Chondrocyte (in vitro differentiated cells): Measurements from ENCODE around the gene RPUSD1. TPM values are rescaled to one million over a fixed set of nuclear protein-coding genes. Genes with fewer than 3 reads are reported as not detected.

Experiments used
- DNase-seq: peaks from one replicate; pipeline ENCODE4 v3.0.0; 2021; ENCODE audit warnings: mixed read lengths, low spot score
- H3K27ac Mint-ChIP-seq: one replicate; pipeline ENCODE4 v1.8.0; 2021; ENCODE audit warnings: mild to moderate bottlenecking, moderate library complexity, mixed read lengths; ENCODE audit not compliant: unreplicated experiment
- H3K27me3 Mint-ChIP-seq: 2 replicates; pipeline ENCODE4 v1.8.0; 2021; ENCODE audit warnings: low read depth, mixed read lengths
- H3K36me3 Mint-ChIP-seq: 2 replicates; pipeline ENCODE4 v1.8.0; 2021; ENCODE audit warnings: low read depth, mixed read lengths
- H3K4me1 Mint-ChIP-seq: 2 replicates; pipeline ENCODE4 v1.8.0; 2021; ENCODE audit warnings: low read depth, mild to moderate bottlenecking, mixed read lengths
- H3K4me3 Mint-ChIP-seq: one replicate; pipeline ENCODE4 v1.8.0; 2021; ENCODE audit warnings: mild to moderate bottlenecking, moderate library complexity, mixed read lengths; ENCODE audit not compliant: unreplicated experiment
- H3K9me3 Mint-ChIP-seq: 2 replicates; pipeline ENCODE4 v1.8.0; 2021; ENCODE audit warnings: low read depth, mixed read lengths
- CTCF ChIP-seq: fragments of 200-600 bp; sonication (generic); IDR thresholded peaks from 2 replicates; pipeline ENCODE4 v1.5.0; 2021; ENCODE audit warnings: antibody characterized with exemption, mild to moderate bottlenecking, moderate library complexity
- total RNA-seq: library from RNA; stranded (reverse); gene quantifications from 3 replicates; pipeline ENCODE4 v1.2.1, GENCODE V29; 2021

Gene RPUSD1
- total RNA-seq, 1 donor from 2014 or later, result 19.6 TPM

DNA sequence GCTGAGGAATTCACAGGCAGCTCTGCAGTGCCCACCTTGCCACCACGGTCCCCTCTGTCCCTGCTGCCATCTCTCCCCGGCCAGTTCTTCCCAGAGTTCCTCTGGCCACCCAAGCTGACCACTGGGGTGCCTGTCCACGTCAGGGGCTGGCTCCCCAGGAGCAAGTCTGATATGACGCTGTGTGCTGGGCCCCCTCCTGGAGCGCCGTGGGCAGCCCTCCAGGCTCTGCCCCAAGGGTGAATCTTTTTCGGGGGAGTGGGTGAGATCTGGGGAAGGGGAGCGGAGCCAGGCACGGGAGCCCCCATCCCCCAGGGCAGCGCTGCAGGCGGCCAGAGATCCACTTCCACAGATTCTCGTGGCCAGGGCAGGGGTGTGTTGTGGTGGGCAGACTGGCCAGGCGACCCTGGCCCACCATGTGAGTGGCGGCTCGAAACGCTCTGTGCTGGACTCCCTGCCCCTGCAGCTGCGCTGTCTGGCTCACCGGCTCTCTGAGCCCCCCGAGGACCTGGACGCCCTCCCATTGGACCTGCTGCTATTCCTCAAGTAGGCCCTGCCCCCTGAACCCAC lies 23.9 kb downstream of the RPUSD1 start:
- no peak overlapping the region for H3K27ac Mint-ChIP-seq
- H3K4me3 Mint-ChIP-seq, result no peak overlapping the region
- H3K27me3 Mint-ChIP-seq, result peaks cover 1% of the 10 kb centered on the region
- no peaks in the 10 kb centered on the region for H3K9me3 Mint-ChIP-seq
- H3K36me3 Mint-ChIP-seq, result no peaks in the 10 kb centered on the region
- TF ChIP-seq CTCF, result no peak
- no peak for DNase-seq
- H3K4me1 Mint-ChIP-seq, result no peaks in the 10 kb centered on the region

DNA sequence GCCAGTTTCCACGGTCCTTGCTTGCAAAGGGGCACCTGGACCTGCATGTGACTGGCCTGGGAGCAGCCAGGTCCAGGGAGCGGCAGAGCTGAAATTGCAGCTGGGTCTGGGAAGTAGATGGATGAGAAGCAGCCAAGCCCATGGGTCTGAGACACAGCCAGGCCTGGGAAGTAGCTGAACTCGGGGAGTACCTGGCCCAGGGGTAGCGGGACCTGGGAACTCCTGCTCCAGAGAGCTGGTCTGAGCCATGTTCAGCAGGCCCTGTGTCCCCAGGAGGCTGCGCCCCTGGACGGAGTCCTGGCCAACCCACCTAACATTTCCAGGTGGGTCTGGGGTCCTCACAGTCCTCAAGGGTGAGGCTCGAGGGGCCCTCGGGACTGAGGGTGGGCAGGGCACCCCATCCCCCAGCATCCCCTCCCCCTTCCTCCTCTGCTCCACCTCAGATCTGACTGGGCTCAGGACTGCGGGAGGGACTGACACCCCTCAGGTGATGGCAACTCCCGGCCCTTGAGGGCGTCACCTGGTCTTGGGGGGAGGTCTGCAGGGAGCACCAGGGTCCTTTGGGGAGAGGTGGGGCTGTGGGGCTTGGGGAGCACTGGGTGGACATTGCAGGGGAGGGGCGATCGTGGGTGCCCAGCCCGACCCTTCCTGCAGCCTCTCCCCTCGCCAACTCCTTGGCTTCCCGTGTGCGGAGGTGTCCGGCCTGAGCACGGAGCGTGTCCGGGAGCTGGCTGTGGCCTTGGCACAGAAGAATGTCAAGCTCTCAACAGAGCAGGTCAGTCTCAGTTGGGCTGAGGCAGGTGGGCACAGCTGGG lies 24.6 kb downstream of the RPUSD1 start:
- Mint-ChIP-seq H3K4me1 (no peaks in the 10 kb centered on the region), H3K9me3 (no peaks in the 10 kb centered on the region), H3K27me3 (peaks cover 1% of the 10 kb centered on the region), H3K27ac (no peak overlapping the region), H3K4me3 (no peak overlapping the region), H3K36me3 (no peaks in the 10 kb centered on the region)
- no peak for TF ChIP-seq CTCF
- DNase-seq, result peak; percentile 87

DNA sequence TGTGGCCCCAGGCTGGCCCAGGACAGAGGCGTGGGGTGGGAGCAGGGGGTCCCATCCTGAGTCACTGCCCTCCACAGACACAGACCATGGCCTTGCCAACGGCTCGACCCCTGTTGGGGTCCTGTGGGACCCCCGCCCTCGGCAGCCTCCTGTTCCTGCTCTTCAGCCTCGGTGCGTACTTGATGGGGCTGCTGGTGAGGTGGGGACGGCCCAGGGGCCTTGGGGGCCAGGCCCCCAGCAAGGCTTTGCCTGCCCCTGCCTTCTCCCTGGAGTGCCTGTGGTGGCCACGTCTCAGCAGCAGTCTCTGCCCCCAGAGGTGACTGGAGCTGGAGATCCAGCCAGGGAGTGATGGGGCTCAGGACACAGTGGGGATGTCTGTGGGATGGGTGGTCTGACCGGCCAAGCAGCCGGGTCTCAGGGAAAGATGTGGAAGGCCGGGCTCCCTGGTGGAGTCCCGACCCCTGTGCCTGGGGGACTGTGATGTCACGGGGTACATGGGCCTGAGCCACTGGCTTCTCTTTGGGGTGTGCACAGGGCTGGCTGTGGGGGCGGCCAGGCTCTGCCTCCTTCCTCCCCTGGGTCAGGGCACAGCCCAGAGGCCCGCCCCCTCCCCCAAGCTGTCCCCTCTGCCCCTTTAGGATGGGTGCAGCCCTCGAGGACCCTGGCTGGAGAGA lies 25.4 kb downstream of the RPUSD1 start:
- H3K4me3 Mint-ChIP-seq, result no peak overlapping the region
- TF ChIP-seq CTCF, result no peak
- H3K27ac Mint-ChIP-seq, result no peak overlapping the region
- H3K4me1 Mint-ChIP-seq, result no peaks in the 10 kb centered on the region
- H3K36me3 Mint-ChIP-seq, result no peaks in the 10 kb centered on the region
- no peaks in the 10 kb centered on the region for H3K9me3 Mint-ChIP-seq
- peak; percentile 86 for DNase-seq
- peaks cover 1% of the 10 kb centered on the region for H3K27me3 Mint-ChIP-seq

- Mint-ChIP-seq H3K36me3 (no peaks in the 10 kb centered on the region), H3K27ac (no peak overlapping the region), H3K27me3 (peaks cover 3% of the 10 kb centered on the region), H3K4me1 (no peaks in the 10 kb centered on the region), H3K9me3 (no peaks in the 10 kb centered on the region), H3K4me3 (no peak overlapping the region)
- peak; percentile 86 for DNase-seq
- TF ChIP-seq CTCF, result no peak
Measured at GRCh38 chr16:761625-762513, 26.3 kb downstream of the RPUSD1 start.
